ENCODE data around the gene RASGRP4.

GRCh38 chr19:38451036-38451435 lies 25.0 kb upstream of the RASGRP4 start:
- TF ChIP-seq CTCF (conservative IDR thresholded peaks at IDR 0.05; ENCODE audit: low read depth, low read length) = no peak
- TF ChIP-seq EZH2 (IDR thresholded peaks at IDR 0.05; ENCODE audit: low read length, unreplicated experiment) = no peak

Measured in PC-3 (cell line).